Measurements from ENCODE around the gene E2F3. TPM values are rescaled to one million over a fixed set of nuclear protein-coding genes. Genes with fewer than 3 reads are reported as not detected.

Gene E2F3
- total and polyA plus RNA-seq, 9 donors, result 2.5 to 13.2 (median 8.7) TPM

DNA sequence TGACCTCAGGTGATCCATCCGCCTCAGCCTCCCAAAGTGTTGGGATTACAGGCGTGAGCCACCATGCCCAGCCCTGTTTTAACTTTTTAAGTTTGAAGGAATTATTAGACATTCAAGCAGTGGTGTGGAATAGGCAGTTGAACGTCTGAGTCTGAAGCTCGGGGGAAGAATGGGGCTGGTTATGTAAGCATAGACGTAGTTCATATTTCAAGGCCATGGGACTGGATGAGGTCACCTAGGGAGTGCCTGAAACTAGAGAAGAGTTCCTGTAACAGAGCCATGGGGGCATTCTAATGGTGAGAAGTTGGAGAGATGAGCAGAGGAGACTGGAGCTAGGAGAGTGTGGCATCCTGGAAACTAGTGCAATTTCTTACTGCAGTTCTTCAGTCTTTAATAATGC is 139.0 kb downstream of the E2F3 start:
- no peak for DNase-seq
- WGBS (ENCODE audit: insufficient coverage), result 91% methylated on average over 5 of the region's 5 CpGs
- H3K36me3 ChIP-seq (ENCODE audit: control insufficient read depth, insufficient read depth, low read length), result peaks cover 24% of the 10 kb centered on the region
- no peaks in the 10 kb centered on the region for H3K9me3 ChIP-seq (replicated peaks; ENCODE audit: control insufficient read depth, low read depth, low read length)
- H3K4me1 ChIP-seq (ENCODE audit: control insufficient read depth, insufficient read depth, low read length), result peaks cover 2% of the 10 kb centered on the region
- H3K27ac ChIP-seq (ENCODE audit: low read length), result no peak overlapping the region
- H3K4me3 ChIP-seq (ENCODE audit: low read length), result no peak overlapping the region
- no peaks in the 10 kb centered on the region for H3K27me3 ChIP-seq (ENCODE audit: control insufficient read depth, insufficient read depth, low read length)

DNA sequence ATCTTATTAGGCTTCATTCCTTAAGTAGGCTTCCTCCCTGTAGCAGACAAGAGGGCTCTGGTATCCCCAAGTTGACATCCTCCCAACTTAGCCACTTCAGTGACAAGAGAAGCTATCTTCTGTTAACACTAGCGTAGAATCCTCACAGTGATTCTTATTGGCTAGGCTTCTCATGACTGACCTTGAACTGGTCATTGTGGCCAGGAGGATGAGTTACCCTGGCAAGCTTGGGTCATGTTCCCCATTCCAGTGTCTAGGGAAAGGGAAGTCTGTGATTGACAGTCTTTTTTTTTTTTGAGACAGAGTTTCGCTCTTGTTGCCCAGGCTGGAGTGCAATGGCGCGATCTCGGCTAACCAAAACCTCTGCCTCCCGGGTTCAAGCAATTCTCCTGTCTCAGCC is 139.7 kb downstream of the E2F3 start:
- no peak overlapping the region for H3K27ac ChIP-seq (ENCODE audit: low read length)
- H3K27me3 ChIP-seq (ENCODE audit: control insufficient read depth, insufficient read depth, low read length), result no peaks in the 10 kb centered on the region
- H3K4me3 ChIP-seq (ENCODE audit: low read length), result no peak overlapping the region
- H3K9me3 ChIP-seq (replicated peaks; ENCODE audit: control insufficient read depth, low read depth, low read length), result no peaks in the 10 kb centered on the region
- WGBS (ENCODE audit: insufficient coverage), result no CpG with 5 or more reads among the region's 6 CpGs
- H3K4me1 ChIP-seq (ENCODE audit: control insufficient read depth, insufficient read depth, low read length), result no peaks in the 10 kb centered on the region
- no peak for DNase-seq
- peaks cover 26% of the 10 kb centered on the region for H3K36me3 ChIP-seq (ENCODE audit: control insufficient read depth, insufficient read depth, low read length)

DNA sequence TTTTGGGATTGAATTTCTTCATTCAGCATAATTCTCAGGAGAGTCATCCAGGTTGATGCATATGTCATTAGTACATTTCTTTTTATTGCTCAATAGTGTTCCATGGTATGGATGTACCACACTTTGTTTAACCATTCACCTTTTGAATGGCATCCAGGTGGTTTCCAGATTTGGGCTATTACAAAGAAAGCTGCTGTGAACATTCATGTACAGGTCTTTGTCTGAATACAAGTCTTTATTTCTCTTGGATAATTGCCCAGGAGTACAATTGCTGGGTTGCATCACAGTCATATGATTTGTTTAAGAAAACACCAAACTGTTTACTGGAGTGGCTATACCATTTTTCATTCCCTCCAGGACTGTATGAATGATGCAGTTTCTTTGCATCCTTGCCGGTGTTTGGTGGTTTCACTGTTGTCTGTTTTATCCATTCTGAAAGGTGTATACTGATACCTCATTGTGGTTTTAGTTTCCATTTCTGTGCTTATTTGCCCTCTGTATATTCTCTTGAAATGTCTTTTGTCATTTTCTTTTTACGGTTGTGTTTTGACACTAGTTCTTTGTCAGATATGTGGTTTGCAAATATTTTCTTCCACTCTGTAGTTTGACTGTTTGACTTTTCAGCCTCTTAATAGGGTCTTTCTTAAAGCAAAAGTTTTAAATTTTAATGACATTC is 141.4 kb downstream of the E2F3 start:
- no CpG with 5 or more reads among the region's 2 CpGs for WGBS (ENCODE audit: insufficient coverage)

More for the DNA sequence above, 141.4 kb downstream of the E2F3 start:
- Histone ChIP-seq H3K4me3 (ENCODE audit: low read length) (no peak overlapping the region), H3K27ac (ENCODE audit: low read length) (no peak overlapping the region), H3K4me1 (ENCODE audit: control insufficient read depth, insufficient read depth, low read length) (no peaks in the 10 kb centered on the region), H3K36me3 (ENCODE audit: control insufficient read depth, insufficient read depth, low read length) (peaks cover 25% of the 10 kb centered on the region), H3K27me3 (ENCODE audit: control insufficient read depth, insufficient read depth, low read length) (no peaks in the 10 kb centered on the region), H3K9me3 (replicated peaks; ENCODE audit: control insufficient read depth, low read depth, low read length) (no peaks in the 10 kb centered on the region)
- no peak for DNase-seq

Other genes starting within 250 kb of the E2F3 start
- 6.1 TPM for gene MBOAT1, start 189.4 kb upstream of the E2F3 start, total RNA-seq
- 1 to 10 TPM; 3.5 to 5.7 (median 4.4) TPM for gene MBOAT1, start 189.4 kb upstream of the E2F3 start, polyA plus RNA-seq (ENCODE audit: insufficient read depth in 1 of 8, insufficient read length in 8 of 8, low replicate concordance in 1 of 8)
- 23.6 TPM for gene CDKAL1, start 132.6 kb downstream of the E2F3 start, total RNA-seq
- gene CDKAL1, start 132.6 kb downstream of the E2F3 start, polyA plus RNA-seq (ENCODE audit: insufficient read depth in 1 of 8, insufficient read length in 8 of 8, low replicate concordance in 1 of 8), result 10 to 100 TPM; 11.0 to 14.9 (median 12.7) TPM